Suprapubic skin (tissue), 4 donors: ENCODE data around the gene CLDN10. TPM values are rescaled to one million over a fixed set of nuclear protein-coding genes. Genes with fewer than 3 reads are reported as not detected.

Experiments used
- DNase-seq, 2 donors: peaks; one replicate each; pipeline ENCODE4 v3.0.0-alpha.2; 2019; ENCODE audit warnings: low spot score in 2 of 2
- H3K27ac ChIP-seq: fragments of 200-600 bp; sonication (generic); one replicate; pipeline ENCODE4 v1.5.1; 2019
- H3K27me3 ChIP-seq: fragments of 200-600 bp; sonication (generic); one replicate; pipeline ENCODE4 v1.5.1; 2019
- H3K36me3 ChIP-seq: fragments of 200-600 bp; sonication (generic); one replicate; pipeline ENCODE4 v1.5.1; 2019
- H3K4me1 ChIP-seq: fragments of 200-600 bp; sonication (generic); one replicate; pipeline ENCODE4 v1.5.1; 2019
- H3K4me3 ChIP-seq: fragments of 200-600 bp; sonication (generic); one replicate; pipeline ENCODE4 v1.5.1; 2019; ENCODE audit warnings: mild to moderate bottlenecking
- H3K9me3 ChIP-seq: fragments of 200-600 bp; sonication (generic); one replicate; pipeline ENCODE4 v1.5.1; 2019
- CTCF ChIP-seq, 2 donors: fragments of 200-600 bp in 1 of 2; fragments of 450-650 bp in 1 of 2; sonication (generic) in 1 of 2; IDR thresholded peaks; one replicate each; pipeline ENCODE4 v1.5.1; 2016 to 2019; ENCODE audit warnings: antibody characterized with exemption in 2 of 2, mild to moderate bottlenecking in 1 of 2, moderate library complexity in 1 of 2
- EP300 ChIP-seq: sonication (generic); formaldehyde crosslinking; IDR thresholded peaks from one replicate; pipeline ENCODE4 v1.6.1; 2017; ENCODE audit warnings: antibody characterized with exemption
- POLR2A ChIP-seq, 2 donors: fragments of 450-650 bp; IDR thresholded peaks; one replicate each; pipeline ENCODE4 v1.6.1; 2017; ENCODE audit warnings: antibody characterized with exemption in 2 of 2, mild to moderate bottlenecking in 2 of 2, moderate library complexity in 2 of 2
- POLR2AphosphoS5 ChIP-seq, 3 donors: sonication (generic); formaldehyde crosslinking; IDR thresholded peaks; one replicate each; pipeline ENCODE4 v1.6.1; 2017; ENCODE audit warnings: antibody characterized with exemption in 3 of 3
- WGBS: methylation state at CpG from one replicate; pipeline ENCODE4 v1.1.5; 2018; 5-methylcytosine and 5-hydroxymethylcytosine counted together
- total RNA-seq, 4 donors: library from RNA; depleted of rRNA; stranded (reverse); fragments of >200 nt; gene quantifications; one replicate each; pipeline ENCODE4 v1.1.0, GENCODE V29; 2016

CLDN10 gene
- total RNA-seq, 4 donors from 2014 or later, result 14.3 to 38.7 (median 22.0) TPM

GRCh38 chr13:95605448-95606125 is 53.1 kb downstream of the CLDN10 start:
- no peaks in the 10 kb centered on the region for H3K27me3 ChIP-seq
- peaks cover 3% of the 10 kb centered on the region for H3K4me1 ChIP-seq
- no peak for TF ChIP-seq CTCF (IDR thresholded peaks at IDR 0.05)
- TF ChIP-seq POLR2AphosphoS5 (IDR thresholded peaks at IDR 0.05), result no peak
- no peak for TF ChIP-seq EP300
- no peak for TF ChIP-seq POLR2A (IDR thresholded peaks at IDR 0.05)
- no peak overlapping the region for H3K27ac ChIP-seq
- WGBS, result 76% methylated on average over 3 of the region's 3 CpGs
- H3K36me3 ChIP-seq, result no peaks in the 10 kb centered on the region
- no peak overlapping the region for H3K4me3 ChIP-seq
- no peak for DNase-seq
- no peaks in the 10 kb centered on the region for H3K9me3 ChIP-seq

GRCh38 chr13:95607366-95607765 is 54.8 kb downstream of the CLDN10 start:
- Histone ChIP-seq H3K9me3 (no peaks in the 10 kb centered on the region), H3K27ac (no peak overlapping the region), H3K36me3 (no peaks in the 10 kb centered on the region), H3K4me1 (peaks cover 3% of the 10 kb centered on the region), H3K4me3 (no peak overlapping the region), H3K27me3 (no peaks in the 10 kb centered on the region)
- no peak for TF ChIP-seq POLR2AphosphoS5 (IDR thresholded peaks at IDR 0.05)
- DNase-seq, result no peak
- WGBS, result 27% methylated on average over 1 of the region's 1 CpG

- no peak for DNase-seq
- peaks cover 3% of the 10 kb centered on the region for H3K4me1 ChIP-seq
- no peaks in the 10 kb centered on the region for H3K36me3 ChIP-seq
- H3K9me3 ChIP-seq, result no peaks in the 10 kb centered on the region
- no peaks in the 10 kb centered on the region for H3K27me3 ChIP-seq
- no peak overlapping the region for H3K27ac ChIP-seq
- no peak overlapping the region for H3K4me3 ChIP-seq
- 81% methylated on average over 6 of the region's 6 CpGs for WGBS
- no peak for TF ChIP-seq EP300
- TF ChIP-seq POLR2AphosphoS5 (IDR thresholded peaks at IDR 0.05), result no peak
- TF ChIP-seq CTCF (IDR thresholded peaks at IDR 0.05), result no peak
- TF ChIP-seq POLR2A (IDR thresholded peaks at IDR 0.05), result no peak
These were observed 56.3 kb downstream of the CLDN10 start for GRCh38 chr13:95608640-95609323.

GRCh38 chr13:95614641-95615245 is 62.2 kb downstream of the CLDN10 start:
- no peak overlapping the region for H3K27ac ChIP-seq
- H3K4me3 ChIP-seq, result no peak overlapping the region
- H3K9me3 ChIP-seq, result no peaks in the 10 kb centered on the region
- 86% methylated on average over 7 of the region's 7 CpGs for WGBS
- TF ChIP-seq POLR2AphosphoS5 (IDR thresholded peaks at IDR 0.05) (no peak), POLR2A (IDR thresholded peaks at IDR 0.05) (no peak), CTCF (IDR thresholded peaks at IDR 0.05) (no peak), EP300 (no peak)
- H3K36me3 ChIP-seq, result peaks cover 6% of the 10 kb centered on the region
- H3K4me1 ChIP-seq, result no peaks in the 10 kb centered on the region
- no peak for DNase-seq
- H3K27me3 ChIP-seq, result no peaks in the 10 kb centered on the region

- 94% methylated on average over 3 of the region's 3 CpGs for WGBS
- Histone ChIP-seq H3K27ac (no peak overlapping the region), H3K4me3 (no peak overlapping the region), H3K4me1 (no peaks in the 10 kb centered on the region), H3K36me3 (peaks cover 6% of the 10 kb centered on the region), H3K27me3 (no peaks in the 10 kb centered on the region), H3K9me3 (no peaks in the 10 kb centered on the region)
- no peak for DNase-seq
- no peak for TF ChIP-seq POLR2A (IDR thresholded peaks at IDR 0.05)
These were observed 63.0 kb downstream of the CLDN10 start for GRCh38 chr13:95615539-95615938.
